ENCODE results near the gene BNIPL.

The BNIPL gene

DNA sequence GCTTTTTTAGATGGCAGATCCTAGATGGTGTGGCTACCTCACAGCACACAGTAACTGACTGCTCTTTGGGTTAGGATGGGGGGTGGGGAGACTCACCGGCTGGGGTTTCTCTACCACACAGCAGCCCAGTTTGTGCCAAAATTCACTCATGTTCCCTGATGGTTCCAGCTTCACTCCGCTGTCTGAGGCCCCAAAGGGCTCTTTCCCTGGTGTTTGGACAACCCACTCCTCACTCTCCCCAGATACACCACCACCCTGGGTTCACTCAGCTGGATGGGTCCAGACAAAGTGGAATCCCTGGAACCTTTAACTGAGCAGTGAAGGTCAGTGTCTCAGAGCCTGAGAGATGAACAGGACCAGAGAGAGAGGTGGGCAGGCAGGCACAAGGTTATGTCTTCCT, 19.2 kb downstream of the BNIPL start:
- DNase-seq (ENCODE audit: extremely low read depth in 1 of 2, low read depth in 1 of 2), result no peak

DNA sequence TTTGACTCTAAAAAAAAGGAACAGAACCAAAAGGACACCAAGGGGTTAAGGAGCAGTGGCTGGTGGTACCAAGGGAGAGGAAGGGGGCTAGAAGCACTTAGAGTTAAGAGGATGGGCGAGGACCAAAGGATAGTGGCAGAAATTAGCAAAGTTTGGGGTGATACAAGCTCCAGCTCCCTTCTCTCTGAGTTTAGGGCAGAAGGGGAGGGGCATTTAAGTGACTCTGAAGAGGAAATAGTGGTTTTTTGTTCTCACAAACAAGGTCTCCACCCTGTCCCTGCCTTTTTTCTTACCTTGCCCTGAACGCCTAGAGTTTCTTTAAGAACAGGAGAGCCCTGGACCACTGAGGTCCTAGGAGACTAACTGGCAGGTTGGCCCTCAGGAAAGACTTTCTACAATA, 19.8 kb downstream of the BNIPL start:
- DNase-seq (ENCODE audit: extremely low read depth in 1 of 2, low read depth in 1 of 2), result no peak

DNA sequence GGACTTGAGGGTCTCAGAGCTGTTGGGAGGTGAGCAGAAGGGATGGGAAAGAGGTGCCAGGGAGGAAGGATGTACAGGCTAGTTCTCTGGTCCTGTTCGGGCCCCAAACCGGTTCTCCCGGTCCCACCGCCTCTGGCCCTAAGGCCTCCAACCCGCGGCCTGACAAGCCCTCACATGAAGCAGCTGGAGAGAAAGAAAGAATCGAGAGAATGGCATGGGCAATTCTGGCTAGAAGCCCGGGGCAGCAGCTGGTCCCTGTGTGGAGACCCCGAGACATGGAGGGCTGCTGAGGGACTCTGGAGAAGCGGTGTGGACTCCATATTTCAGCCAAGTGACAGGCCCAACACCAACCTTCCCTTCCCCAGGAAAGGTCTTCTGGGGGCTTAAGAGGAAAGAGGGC, 22.3 kb downstream of the BNIPL start:
- DNase-seq (ENCODE audit: extremely low read depth in 1 of 2, low read depth in 1 of 2), result no peak

DNA sequence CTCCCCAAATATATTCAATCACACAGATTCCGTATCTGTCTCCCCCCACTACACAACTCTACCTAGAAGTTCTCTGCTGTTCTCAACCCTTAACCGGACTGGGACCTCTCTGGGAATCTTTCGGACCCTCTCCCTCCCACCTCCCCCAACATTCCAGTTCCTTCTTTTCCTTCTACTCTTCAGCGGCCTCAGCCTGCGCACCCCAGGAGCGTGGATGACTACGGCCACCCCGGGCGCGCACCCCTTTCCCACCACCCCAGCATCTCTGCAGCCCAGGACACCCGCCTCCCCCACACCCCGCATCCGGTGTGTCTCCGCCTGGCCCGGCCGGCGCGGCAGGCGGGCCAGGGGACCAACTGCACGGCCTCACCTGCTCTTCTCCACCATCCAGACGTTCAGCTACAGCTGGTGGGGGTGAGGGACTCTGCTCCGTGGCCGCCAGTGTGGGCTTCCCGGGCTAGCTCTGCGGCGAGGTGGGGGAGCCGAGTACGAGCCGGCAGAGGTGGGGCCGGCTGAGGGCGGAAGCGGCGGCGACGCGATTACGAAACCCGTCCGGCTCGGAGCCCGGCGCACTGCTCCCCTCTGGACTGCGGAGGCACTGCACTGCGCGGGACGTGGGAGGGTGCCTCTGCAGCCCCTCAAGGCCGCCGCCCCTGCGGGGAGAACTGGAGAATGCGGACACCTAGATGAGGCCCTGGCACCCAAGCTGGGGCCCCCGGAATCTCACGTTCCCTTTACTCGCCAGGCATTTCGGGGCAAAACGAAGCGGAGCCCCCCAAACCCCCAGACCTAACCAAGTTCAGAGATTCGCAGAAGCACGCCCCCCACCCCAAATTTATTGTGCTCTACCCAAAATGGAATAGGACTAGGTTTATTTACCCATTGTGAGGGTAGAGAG, 23.0 kb downstream of the BNIPL start, which contains the start of gene CDC42SE1:
Gene CDC42SE1 (minus strand): TSS at position 514 of the 898 bp plus-strand sequence. CDS start 3,892 bp downstream, outside the sequence.
- DNase-seq (ENCODE audit: extremely low read depth in 1 of 2, low read depth in 1 of 2), result peak; percentile 77

DNA sequence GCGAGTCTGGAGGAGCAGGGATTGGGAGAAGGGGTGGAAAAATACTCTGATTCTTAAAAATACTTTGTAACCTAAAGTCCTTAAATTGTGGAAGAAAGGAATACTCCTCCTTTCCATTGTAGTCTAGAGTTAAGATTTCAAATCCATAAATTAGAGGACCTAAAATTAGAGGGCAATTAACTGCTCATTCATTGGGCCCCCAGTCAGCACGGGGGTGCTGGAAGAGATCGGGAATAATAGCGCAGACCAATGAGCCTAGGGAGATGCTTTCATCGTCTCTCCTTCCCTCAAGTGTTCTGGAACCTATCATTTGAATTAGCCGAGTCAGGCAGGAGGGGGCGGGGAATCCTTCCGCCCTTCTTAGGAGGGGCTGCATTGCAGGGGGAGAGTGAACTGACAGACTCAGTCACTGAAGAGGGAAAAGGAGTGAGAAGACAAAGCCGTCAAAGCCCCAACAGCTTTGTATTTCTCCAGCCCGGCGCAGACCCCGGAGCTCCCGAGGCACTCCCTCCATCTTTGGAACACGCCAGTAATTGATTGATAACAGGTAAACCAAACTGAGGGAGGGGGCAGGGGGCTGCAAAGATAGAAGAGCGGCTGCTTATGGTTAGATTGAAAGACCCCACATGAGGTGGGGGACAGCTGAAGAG, 23.7 kb downstream of the BNIPL start, which contains the start of gene MLLT11:
Gene MLLT11 (plus strand): TSS at position 391 of the 650 bp plus-strand sequence. CDS start 6,828 bp downstream, outside the sequence.
- DNase-seq (ENCODE audit: extremely low read depth in 1 of 2, low read depth in 1 of 2), result no peak

DNA sequence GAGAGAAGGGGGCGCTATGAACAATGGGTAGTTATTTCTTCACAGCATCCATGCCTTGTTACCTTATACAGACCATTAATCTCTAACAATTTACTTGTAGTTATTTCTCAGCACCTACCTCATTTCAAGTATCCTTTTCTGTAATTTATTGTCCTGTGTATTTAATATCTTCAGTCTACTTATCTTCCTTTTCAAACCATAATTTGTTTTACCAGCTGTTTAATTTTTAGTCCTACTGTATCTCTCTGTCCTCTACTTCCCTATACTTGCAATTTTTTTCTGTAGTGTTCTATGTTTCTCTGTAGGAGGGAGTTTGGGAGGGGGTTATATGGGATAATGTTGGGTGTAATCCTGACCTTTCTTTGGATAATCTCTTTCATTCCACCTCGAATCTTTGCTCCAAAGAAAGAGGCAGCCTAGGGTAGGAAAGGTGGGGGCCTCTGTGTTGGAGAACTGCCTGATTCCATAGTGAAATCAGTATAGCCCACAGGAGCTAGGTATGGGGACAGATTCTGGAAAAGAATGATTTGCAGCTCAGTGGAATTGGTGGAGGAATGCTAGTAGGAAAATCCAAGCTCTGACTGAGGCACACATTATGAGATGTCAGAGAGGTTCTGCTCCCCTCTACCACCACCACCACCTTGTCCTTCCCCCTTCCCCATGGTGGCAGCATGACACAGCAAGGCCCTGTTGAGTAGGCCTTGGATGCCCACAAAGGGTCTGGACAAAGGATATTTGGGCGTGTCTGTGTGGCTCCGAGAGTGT, 24.5 kb downstream of the BNIPL start:
- DNase-seq (ENCODE audit: extremely low read depth in 1 of 2, low read depth in 1 of 2), result no peak

DNA sequence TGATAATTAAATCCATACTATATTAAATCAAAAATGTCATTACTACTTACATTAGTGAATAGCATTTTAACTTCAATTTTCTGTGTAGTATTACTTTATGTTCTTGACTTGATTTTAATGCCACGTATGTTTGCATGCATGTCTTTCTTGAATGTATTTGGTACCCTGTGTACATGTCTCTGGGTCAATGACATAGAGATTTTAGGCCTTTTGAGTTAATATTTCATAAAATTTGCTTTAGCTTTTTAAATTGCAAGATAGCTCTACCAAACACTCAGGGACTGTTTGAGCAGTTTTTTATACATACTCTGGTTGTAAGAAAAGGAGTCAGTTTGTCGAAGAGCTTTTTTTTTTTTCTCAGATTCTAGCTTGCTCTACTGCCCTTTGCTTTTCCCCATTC, 25.3 kb downstream of the BNIPL start:
- DNase-seq (ENCODE audit: extremely low read depth in 1 of 2, low read depth in 1 of 2), result no peak

DNA sequence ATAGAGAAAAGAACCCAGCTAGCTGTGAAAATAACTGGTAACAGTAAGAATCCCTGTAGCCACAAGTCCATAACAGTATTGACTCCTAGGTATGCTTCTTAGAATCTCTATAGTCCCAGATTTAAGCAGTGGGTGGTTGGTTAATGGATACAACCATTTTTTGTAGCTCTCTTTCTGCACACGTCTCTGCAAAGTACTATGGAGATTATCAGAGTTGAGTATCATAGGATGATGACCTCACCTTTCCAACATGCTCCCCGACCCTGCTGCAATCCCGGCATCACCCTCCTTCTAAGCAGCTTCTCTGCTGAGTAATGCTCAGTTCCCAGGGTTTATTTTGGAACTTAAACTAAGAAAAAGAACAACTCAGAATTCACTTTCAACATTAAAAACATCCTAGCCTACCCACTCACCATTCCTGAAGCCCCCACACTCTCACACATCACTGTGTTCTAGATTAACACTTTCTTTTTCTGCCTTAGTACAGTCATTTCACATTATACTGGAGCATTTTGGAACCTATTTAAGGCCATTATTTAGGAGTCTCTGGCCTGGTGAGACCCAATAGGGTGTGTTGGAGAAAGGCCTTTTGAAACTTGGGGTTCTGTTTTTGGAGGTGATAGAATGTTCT, 26.5 kb downstream of the BNIPL start:
- DNase-seq (ENCODE audit: extremely low read depth in 1 of 2, low read depth in 1 of 2), result no peak

DNA sequence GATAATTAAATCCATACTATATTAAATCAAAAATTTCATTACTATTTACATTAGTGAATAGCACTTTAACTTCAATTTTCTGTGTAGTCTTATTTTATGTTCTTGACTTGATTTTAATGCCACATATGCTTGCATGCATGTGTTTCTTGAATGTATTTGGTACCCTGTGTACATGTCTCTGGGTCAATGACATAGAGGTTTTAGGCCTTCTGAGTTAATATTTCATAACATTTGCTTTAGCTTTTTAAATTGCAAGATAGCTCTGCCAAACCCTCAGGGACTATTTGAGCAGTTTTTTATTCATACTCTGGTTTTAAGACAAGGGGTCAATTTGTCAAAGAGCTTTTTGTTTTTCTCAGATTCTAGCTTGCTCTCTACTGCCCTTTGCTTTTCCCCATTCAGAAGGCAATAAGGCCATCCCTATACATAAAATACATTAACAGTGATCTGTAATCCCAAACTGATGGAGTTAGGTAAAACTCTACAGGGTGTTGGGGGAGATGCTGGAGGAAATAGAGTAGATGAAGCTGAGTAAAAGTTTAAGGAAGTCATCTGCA, 28.8 kb downstream of the BNIPL start:
- DNase-seq (ENCODE audit: extremely low read depth in 1 of 2, low read depth in 1 of 2), result no peak

DNA sequence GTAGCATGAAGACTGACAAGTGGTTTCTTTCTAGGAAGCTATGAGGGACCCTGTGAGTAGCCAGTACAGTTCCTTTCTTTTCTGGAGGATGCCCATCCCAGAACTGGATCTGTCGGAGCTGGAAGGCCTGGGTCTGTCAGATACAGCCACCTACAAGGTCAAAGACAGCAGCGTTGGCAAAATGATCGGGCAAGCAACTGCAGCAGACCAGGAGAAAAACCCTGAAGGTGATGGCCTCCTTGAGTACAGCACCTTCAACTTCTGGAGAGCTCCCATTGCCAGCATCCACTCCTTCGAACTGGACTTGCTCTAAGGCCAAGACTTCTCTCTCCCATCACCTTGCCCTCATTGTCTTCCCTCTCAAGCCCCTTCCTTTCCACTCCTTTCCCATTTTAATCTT, 30.8 kb downstream of the BNIPL start:
- no peak for DNase-seq (ENCODE audit: extremely low read depth in 1 of 2, low read depth in 1 of 2)

DNA sequence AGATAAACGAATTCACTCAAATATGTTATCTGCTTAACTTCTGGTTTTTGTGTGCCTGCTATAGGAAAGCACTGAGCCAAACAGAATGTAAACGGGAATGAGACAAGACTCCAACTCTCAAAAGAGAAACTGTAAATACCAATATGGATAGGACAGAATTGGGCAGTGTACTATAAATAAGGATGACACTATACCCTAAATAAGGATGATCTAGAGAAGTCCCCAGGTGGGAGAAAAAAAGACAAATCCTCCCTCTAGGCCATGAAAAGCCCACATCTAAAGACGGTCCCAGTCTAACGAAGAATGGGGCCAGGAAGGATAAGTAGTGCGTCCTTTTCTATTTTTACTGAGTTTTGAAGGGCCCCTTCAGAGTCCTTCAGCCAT, 32.7 kb downstream of the BNIPL start:
- no peak for DNase-seq (ENCODE audit: extremely low read depth in 1 of 2, low read depth in 1 of 2)

DNA sequence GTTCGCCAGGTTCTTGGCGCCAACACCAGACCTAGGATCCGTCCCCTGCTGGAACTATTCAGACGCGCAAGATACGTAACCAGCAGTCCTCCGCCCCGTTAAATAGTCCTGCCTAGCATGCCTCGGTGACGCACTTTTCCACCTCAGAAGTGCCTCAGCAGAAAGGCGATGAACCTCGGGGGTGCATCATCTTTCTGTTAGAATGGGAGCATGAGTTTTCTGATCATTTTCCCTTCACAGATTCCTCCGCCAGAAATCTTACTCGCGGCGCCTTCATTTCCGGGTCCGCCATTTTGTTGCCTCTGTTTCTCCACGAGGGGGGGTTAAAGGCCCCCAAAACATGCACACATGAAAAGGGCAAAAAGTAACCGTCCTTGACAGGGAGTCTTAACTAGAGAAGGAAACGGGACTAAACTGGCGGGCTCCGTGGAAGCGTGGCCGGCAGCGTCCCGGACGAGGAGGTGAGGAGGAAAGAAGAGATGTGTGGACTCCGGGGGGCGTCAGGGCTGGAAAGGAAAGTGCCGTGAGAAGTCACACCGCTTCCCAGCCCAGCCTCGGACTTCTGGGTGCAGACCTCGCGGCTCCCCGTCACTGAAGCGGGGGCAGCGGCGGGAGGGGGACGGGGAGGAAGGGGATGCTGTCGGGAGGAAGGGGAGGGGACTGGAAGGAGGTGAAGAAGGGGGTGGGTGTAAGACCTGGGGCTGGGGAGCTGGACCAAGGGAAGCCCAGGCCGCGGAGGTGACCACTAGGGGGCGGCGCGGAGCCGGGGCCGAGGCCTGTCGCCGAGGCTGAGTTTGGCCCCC, 34.3 kb downstream of the BNIPL start, which contains the start of gene GABPB2:
Gene GABPB2 (plus strand): TSS at position 288 of the 803 bp plus-strand sequence. CDS start 17,429 bp downstream, outside the sequence.
- DNase-seq (ENCODE audit: extremely low read depth in 1 of 2, low read depth in 1 of 2), result peak; percentile 81 to 84

DNA sequence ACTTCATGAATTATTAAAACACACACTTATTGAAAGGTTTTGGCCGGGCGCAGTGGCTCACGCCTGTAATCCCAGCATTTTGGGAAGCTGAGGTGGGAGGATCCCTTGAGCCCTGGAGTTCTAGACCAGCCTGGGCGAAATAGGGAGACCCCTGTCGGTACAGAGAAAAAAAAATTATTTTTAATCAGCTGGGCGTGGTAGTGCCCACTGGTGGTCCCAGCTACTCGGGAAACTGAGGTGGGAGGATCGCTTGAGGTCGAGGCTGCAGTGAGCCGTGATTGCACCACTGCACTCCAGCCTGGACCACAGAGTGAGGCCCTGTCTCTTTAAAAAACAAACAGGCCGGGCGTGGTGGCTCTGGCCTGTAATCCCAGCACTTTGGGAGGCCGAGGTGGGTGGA, 35.8 kb downstream of the BNIPL start:
- DNase-seq (ENCODE audit: extremely low read depth in 1 of 2, low read depth in 1 of 2), result no peak

DNA sequence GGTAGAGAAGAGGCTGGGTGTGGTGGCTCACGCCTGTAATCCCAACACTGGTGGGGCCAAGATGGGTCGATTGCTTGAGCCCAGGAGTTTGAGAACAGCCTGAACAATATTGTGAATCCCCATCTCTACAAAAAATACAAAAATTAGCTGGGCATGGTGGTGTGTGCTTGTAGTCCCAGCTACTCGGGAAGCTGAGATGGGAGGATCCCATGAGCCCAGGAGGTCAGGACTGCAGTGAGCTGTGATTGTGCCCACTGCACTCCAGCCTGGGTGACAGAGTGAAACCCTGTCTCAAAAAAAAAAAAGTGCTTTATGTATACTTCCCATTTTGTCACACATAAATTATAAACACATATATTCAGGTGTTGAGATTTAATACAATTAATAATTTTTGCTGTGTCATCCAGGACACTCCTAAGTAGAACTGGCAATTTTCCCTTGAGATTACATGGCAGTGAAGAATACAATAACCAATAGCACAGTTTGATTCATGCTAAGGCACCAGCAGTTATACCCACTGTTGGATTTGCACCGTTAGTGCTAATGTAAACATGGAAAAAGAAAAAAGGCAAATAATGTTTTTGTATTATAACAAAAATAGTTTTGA, 49.7 kb downstream of the BNIPL start:
- DNase-seq (ENCODE audit: extremely low read depth in 1 of 2, low read depth in 1 of 2), result no peak

Data from stimulated activated CD8-positive, alpha-beta memory T cell treated with anti-CD3 and anti-CD28 coated beads, Interleukin-7, amount 100 ng/mL, for 48 hours (primary cell).